ENCODE measurements around the gene SERINC2.

SERINC2 gene

DNA sequence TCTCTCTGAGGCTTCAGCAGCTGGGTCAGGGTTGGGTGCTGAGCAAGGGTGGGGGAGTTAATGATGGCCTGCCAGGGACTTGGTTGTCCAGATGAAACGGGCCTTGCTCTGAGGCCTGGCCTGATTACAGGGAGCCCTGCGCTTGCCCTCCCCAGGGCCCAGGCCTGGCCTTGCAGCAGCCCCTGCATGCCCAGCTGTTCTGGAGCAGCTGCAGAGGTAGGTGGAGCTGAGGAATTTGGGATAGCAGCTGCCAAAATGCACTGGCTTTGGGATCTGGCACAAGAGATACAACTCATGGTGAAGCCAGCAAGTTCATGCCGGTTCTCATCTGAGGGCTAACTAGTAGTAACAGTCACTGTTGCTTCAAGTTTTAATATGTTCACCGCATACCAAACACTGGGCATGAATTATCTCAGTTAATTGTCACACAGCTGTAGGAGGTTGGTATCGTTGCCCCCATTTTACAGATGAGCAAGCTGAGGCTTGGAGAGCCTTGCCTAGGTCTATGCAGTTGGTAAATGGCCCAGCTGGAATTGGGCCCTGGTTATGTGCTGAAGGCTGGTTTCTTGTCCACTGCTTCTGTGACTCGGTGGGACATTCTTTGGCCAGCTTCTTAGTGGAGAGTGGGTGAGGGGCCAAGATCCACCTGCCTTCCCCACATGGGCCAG lies 7.3 kb upstream of the SERINC2 start:
- Histone ChIP-seq H2BK5ac (ENCODE audit: low read length) (no peak overlapping the region), H3K9ac (ENCODE audit: low read depth, low read length, poor library complexity) (no peak overlapping the region), H3K4me2 (ENCODE audit: insufficient read depth, low read length, poor library complexity, severe bottlenecking) (no peak overlapping the region), H4K91ac (ENCODE audit: low read depth, low read length, poor library complexity) (no peak overlapping the region), H3K18ac (ENCODE audit: low read length) (no peak overlapping the region), H3K14ac (ENCODE audit: low read length) (no peak overlapping the region), H3K36me3 (replicated peaks in 1 of 2; ENCODE audit: control insufficient read depth in 2 of 2, insufficient read depth in 2 of 2, low read length in 2 of 2) (no peaks in the 10 kb centered on the region), H3K27ac (replicated peaks; ENCODE audit: low read length) (no peak overlapping the region), H3K23ac (ENCODE audit: low read depth, low read length, poor library complexity) (no peak overlapping the region), H2AFZ (ENCODE audit: low read length) (no peak overlapping the region), H3K4ac (ENCODE audit: low read length) (no peak overlapping the region), H3K9me3 (replicated peaks in 1 of 2; ENCODE audit: control insufficient read depth in 2 of 2, insufficient read depth in 1 of 2, low read depth in 1 of 2, low read length in 2 of 2) (no peaks in the 10 kb centered on the region), H3K27me3 (ENCODE audit: control insufficient read depth in 3 of 3, insufficient read depth in 3 of 3, low read depth in 1 of 3, low read length in 3 of 3) (no peaks in the 10 kb centered on the region), H3K4me1 (ENCODE audit: control insufficient read depth in 2 of 2, insufficient read depth in 1 of 2, low read depth in 1 of 2, low read length in 2 of 2) (peaks cover 4 to 5% of the 10 kb centered on the region in 2 donors), H2AK5ac (ENCODE audit: low read depth, low read length) (no peak overlapping the region), H3K4me3 (ENCODE audit: low read length in 2 of 2) (no peak overlapping the region), H3K79me1 (ENCODE audit: low read depth, low read length) (no peaks in the 10 kb centered on the region), H4K8ac (ENCODE audit: low read depth, low read length) (no peak overlapping the region), H2BK12ac (ENCODE audit: low read length) (no peak overlapping the region), H2BK120ac (ENCODE audit: low read depth, low read length) (no peak overlapping the region), H2BK15ac (ENCODE audit: low read length) (no peak overlapping the region)
- no peak for DNase-seq (ENCODE audit: low spot score)
- no CpG with 5 or more reads among the region's 6 CpGs for WGBS, 2 donors (ENCODE audit: extremely low coverage in 2 of 2, insufficient read length in 2 of 2, insufficient replicate concordance in 1 of 2)

- H2AFZ ChIP-seq (ENCODE audit: low read length), result peak overlapping the region; percentile 43
- no peak overlapping the region for H3K9ac ChIP-seq (ENCODE audit: low read depth, low read length, poor library complexity)
- peak overlapping the region; percentile 85 for H2AK5ac ChIP-seq (ENCODE audit: low read depth, low read length)
- no peaks in the 10 kb centered on the region for H3K36me3 ChIP-seq (replicated peaks in 1 of 2; ENCODE audit: control insufficient read depth in 2 of 2, insufficient read depth in 2 of 2, low read length in 2 of 2)
- H3K4me1 ChIP-seq (ENCODE audit: control insufficient read depth in 2 of 2, insufficient read depth in 1 of 2, low read depth in 1 of 2, low read length in 2 of 2), result peaks cover 4 to 5% of the 10 kb centered on the region in 2 donors
- H3K9me3 ChIP-seq (replicated peaks in 1 of 2; ENCODE audit: control insufficient read depth in 2 of 2, insufficient read depth in 1 of 2, low read depth in 1 of 2, low read length in 2 of 2), result no peaks in the 10 kb centered on the region
- peak overlapping the region; percentile 14 for H2BK12ac ChIP-seq (ENCODE audit: low read length)
- no peak overlapping the region for H3K4me2 ChIP-seq (ENCODE audit: insufficient read depth, low read length, poor library complexity, severe bottlenecking)
- peak overlapping the region; percentile 67 for H3K23ac ChIP-seq (ENCODE audit: low read depth, low read length, poor library complexity)
- H2BK5ac ChIP-seq (ENCODE audit: low read length), result no peak overlapping the region
- WGBS, 2 donors (ENCODE audit: extremely low coverage in 2 of 2, insufficient read length in 2 of 2, insufficient replicate concordance in 1 of 2), result no CpG with 5 or more reads among the region's 18 CpGs
- no peak overlapping the region for H3K4ac ChIP-seq (ENCODE audit: low read length)
- no peak overlapping the region for H4K8ac ChIP-seq (ENCODE audit: low read depth, low read length)
- H2BK15ac ChIP-seq (ENCODE audit: low read length), result peak overlapping the region; percentile 78
- H3K18ac ChIP-seq (ENCODE audit: low read length), result peak overlapping the region; percentile 53
- no peak for DNase-seq (ENCODE audit: low spot score)
- H2BK120ac ChIP-seq (ENCODE audit: low read depth, low read length), result no peak overlapping the region
- H3K14ac ChIP-seq (ENCODE audit: low read length), result peak overlapping the region; percentile 84
- no peak overlapping the region for H3K27ac ChIP-seq (replicated peaks; ENCODE audit: low read length)
- peak overlapping the region in 1 of 2 donors; percentile 11 for H3K4me3 ChIP-seq (ENCODE audit: low read length in 2 of 2)
- peak overlapping the region; percentile 9 for H4K91ac ChIP-seq (ENCODE audit: low read depth, low read length, poor library complexity)
- H3K27me3 ChIP-seq (ENCODE audit: control insufficient read depth in 3 of 3, insufficient read depth in 3 of 3, low read depth in 1 of 3, low read length in 3 of 3), result no peaks in the 10 kb centered on the region
- H3K79me1 ChIP-seq (ENCODE audit: low read depth, low read length), result no peaks in the 10 kb centered on the region
Observed at GRCh38 chr1:31407029-31407626, 5.9 kb upstream of the SERINC2 start.

- Histone ChIP-seq H3K4me3 (ENCODE audit: low read length in 2 of 2) (no peak overlapping the region), H2BK12ac (ENCODE audit: low read length) (no peak overlapping the region), H4K8ac (ENCODE audit: low read depth, low read length) (no peak overlapping the region), H2BK120ac (ENCODE audit: low read depth, low read length) (no peak overlapping the region), H3K14ac (ENCODE audit: low read length) (no peak overlapping the region), H2BK5ac (ENCODE audit: low read length) (no peak overlapping the region), H3K36me3 (replicated peaks in 1 of 2; ENCODE audit: control insufficient read depth in 2 of 2, insufficient read depth in 2 of 2, low read length in 2 of 2) (no peaks in the 10 kb centered on the region), H3K4ac (ENCODE audit: low read length) (no peak overlapping the region), H3K23ac (ENCODE audit: low read depth, low read length, poor library complexity) (no peak overlapping the region), H2AK5ac (ENCODE audit: low read depth, low read length) (peak overlapping the region; percentile 13), H3K27ac (replicated peaks; ENCODE audit: low read length) (no peak overlapping the region), H4K91ac (ENCODE audit: low read depth, low read length, poor library complexity) (no peak overlapping the region), H3K9me3 (replicated peaks in 1 of 2; ENCODE audit: control insufficient read depth in 2 of 2, insufficient read depth in 1 of 2, low read depth in 1 of 2, low read length in 2 of 2) (no peaks in the 10 kb centered on the region), H3K9ac (ENCODE audit: low read depth, low read length, poor library complexity) (peak overlapping the region; percentile 30), H2BK15ac (ENCODE audit: low read length) (no peak overlapping the region), H3K18ac (ENCODE audit: low read length) (peak overlapping the region; percentile 80), H3K79me1 (ENCODE audit: low read depth, low read length) (peaks cover 4% of the 10 kb centered on the region), H3K4me2 (ENCODE audit: insufficient read depth, low read length, poor library complexity, severe bottlenecking) (no peak overlapping the region), H3K4me1 (ENCODE audit: control insufficient read depth in 2 of 2, insufficient read depth in 1 of 2, low read depth in 1 of 2, low read length in 2 of 2) (peaks cover 7 to 10% of the 10 kb centered on the region in 2 donors), H3K27me3 (ENCODE audit: control insufficient read depth in 3 of 3, insufficient read depth in 3 of 3, low read depth in 1 of 3, low read length in 3 of 3) (no peaks in the 10 kb centered on the region), H2AFZ (ENCODE audit: low read length) (no peak overlapping the region)
- no peak for DNase-seq (ENCODE audit: low spot score)
- no CpG with 5 or more reads among the region's 5 CpGs for WGBS, 2 donors (ENCODE audit: extremely low coverage in 2 of 2, insufficient read length in 2 of 2, insufficient replicate concordance in 1 of 2)
Observed at GRCh38 chr1:31408788-31409318, 4.2 kb upstream of the SERINC2 start.
